ENCODE data around the gene ZNF668.

DNA sequence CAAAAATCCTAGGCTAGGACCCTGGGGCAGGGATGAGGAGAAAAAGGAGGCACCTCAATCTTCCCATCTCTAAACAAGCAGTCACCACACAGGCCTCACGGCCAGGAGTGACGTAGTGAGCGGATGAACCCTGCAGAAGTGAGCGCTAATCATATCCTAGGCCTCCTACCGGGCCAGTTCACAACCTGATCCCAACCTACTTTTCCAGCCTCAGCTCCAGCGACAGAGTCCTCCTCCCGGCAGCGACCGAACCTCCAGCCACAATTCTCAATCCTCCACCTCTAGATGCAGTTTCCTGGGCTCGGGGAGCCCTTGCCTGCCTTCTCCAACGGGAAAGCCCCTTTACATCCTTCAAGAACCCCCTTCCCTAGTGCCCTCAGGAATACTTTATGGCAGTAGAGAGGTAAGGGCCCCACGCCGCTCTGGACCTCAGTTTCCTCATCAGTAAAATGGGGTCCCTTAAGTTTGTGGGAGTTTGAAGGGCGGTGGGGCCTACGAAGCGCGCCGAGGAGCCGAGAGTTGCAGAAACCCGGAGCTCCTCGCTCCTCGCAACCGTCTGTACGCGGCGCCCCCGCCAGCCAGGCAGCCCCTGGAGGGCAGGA lies 1.4 kb downstream of the ZNF668 start:
- TF ChIP-seq POLR2A (IDR thresholded peaks at IDR 0.05) (no peak), POLR2AphosphoS5 (IDR thresholded peaks at IDR 0.05) (no peak)
- TF ChIP-seq, protein P1, sequence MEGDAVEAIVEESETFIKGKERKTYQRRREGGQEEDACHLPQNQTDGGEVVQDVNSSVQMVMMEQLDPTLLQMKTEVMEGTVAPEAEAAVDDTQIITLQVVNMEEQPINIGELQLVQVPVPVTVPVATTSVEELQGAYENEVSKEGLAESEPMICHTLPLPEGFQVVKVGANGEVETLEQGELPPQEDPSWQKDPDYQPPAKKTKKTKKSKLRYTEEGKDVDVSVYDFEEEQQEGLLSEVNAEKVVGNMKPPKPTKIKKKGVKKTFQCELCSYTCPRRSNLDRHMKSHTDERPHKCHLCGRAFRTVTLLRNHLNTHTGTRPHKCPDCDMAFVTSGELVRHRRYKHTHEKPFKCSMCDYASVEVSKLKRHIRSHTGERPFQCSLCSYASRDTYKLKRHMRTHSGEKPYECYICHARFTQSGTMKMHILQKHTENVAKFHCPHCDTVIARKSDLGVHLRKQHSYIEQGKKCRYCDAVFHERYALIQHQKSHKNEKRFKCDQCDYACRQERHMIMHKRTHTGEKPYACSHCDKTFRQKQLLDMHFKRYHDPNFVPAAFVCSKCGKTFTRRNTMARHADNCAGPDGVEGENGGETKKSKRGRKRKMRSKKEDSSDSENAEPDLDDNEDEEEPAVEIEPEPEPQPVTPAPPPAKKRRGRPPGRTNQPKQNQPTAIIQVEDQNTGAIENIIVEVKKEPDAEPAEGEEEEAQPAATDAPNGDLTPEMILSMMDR (IDR thresholded peaks at IDR 0.05), result no peak
